H1 (cell line): ENCODE measurements around the gene TMUB1. TPM values are rescaled to one million over a fixed set of nuclear protein-coding genes. Genes with fewer than 3 reads are reported as not detected.

Experiments used
- CEBPB ChIP-seq: IDR thresholded peaks from 2 replicates; pipeline ENCODE4 v1.6.1; 2012; ENCODE audit warnings: low read depth, low read length
- EZH2 ChIP-seq: fragments of 200-600 bp; sonication (generic); IDR thresholded peaks from 2 replicates; pipeline ENCODE4 v1.7.1; 2012; ENCODE audit warnings: low read depth, mild to moderate bottlenecking, moderate library complexity, low read length, inconsistent platforms; ENCODE audit not compliant: severe bottlenecking
- GTF2F1 ChIP-seq: IDR thresholded peaks from 2 replicates; pipeline ENCODE4 v1.6.1; 2012; ENCODE audit warnings: low read depth, low read length, improper control_type of control experiment, borderline replicate concordance
- NANOG ChIP-seq: IDR thresholded peaks from 2 replicates; pipeline ENCODE4 v1.6.1; 2011; ENCODE audit warnings: low read length, low read depth, mild to moderate bottlenecking, inconsistent platforms; ENCODE audit not compliant: insufficient read depth, poor library complexity, severe bottlenecking
- SP1 ChIP-seq: IDR thresholded peaks from 2 replicates; pipeline ENCODE4 v1.6.1; 2011; ENCODE audit warnings: low read depth, low read length
- SP2 ChIP-seq: IDR thresholded peaks from 2 replicates; pipeline ENCODE4 v1.6.1; 2012; ENCODE audit warnings: mild to moderate bottlenecking, low read length, inconsistent platforms
- TCF12 ChIP-seq: IDR thresholded peaks from 2 replicates; pipeline ENCODE4 v1.6.1; 2011; ENCODE audit warnings: low read depth, mild to moderate bottlenecking, low read length
- polyA plus RNA-seq, 7 experiments: library from polyadenylated mRNA; depleted of rRNA in 3 of 7; stranded (reverse) in 5 of 7; unstranded in 2 of 7; fragments of >200 nt in 5 of 7; fragments of 200-250 nt in 2 of 7; gene quantifications; 1 replicate in 5 of 7; 2 replicates in 1 of 7; 4 replicates in 1 of 7; pipeline versions ENCODE4 v1.2.1 to v1.2.3, GENCODE V29; 2011 to 2013; ENCODE audit warnings: missing spikeins in 2 of 7, mixed read lengths in 2 of 7
- total RNA-seq: library from RNA; stranded (reverse); fragmentation: NEBNext Ultra II Directional; extraction: Animal tissue kit (Norgen Biotek cat#: 25700); gene quantifications from 2 replicates; pipeline ENCODE4 v1.2.1, GENCODE V29; 2021
- TF ChIP-seq, protein P1 (sequence below): fragments of 300-600 bp; sonication (generic); IDR thresholded peaks from 2 replicates; pipeline ENCODE4 v1.7.1; 2012; ENCODE audit warnings: low read length, moderate library complexity, mild to moderate bottlenecking, inconsistent platforms; ENCODE audit not compliant: insufficient replicate concordance
- TF ChIP-seq, protein P2 (sequence below): IDR thresholded peaks from 2 replicates; pipeline ENCODE4 v1.6.1; 2012; ENCODE audit warnings: low read length, inconsistent platforms
- TF ChIP-seq, protein P3 (sequence below): IDR thresholded peaks from 2 replicates; pipeline ENCODE4 v1.6.1; 2011; ENCODE audit warnings: low read depth, mild to moderate bottlenecking, low read length; ENCODE audit not compliant: insufficient read depth

Gene TMUB1
- total and polyA plus RNA-seq, 2 of the 8 experiments (the other 6 are each of a cell fraction or from before 2014, with no cell fraction given): 41.4 to 56.2 TPM

- TF ChIP-seq, protein P1, sequence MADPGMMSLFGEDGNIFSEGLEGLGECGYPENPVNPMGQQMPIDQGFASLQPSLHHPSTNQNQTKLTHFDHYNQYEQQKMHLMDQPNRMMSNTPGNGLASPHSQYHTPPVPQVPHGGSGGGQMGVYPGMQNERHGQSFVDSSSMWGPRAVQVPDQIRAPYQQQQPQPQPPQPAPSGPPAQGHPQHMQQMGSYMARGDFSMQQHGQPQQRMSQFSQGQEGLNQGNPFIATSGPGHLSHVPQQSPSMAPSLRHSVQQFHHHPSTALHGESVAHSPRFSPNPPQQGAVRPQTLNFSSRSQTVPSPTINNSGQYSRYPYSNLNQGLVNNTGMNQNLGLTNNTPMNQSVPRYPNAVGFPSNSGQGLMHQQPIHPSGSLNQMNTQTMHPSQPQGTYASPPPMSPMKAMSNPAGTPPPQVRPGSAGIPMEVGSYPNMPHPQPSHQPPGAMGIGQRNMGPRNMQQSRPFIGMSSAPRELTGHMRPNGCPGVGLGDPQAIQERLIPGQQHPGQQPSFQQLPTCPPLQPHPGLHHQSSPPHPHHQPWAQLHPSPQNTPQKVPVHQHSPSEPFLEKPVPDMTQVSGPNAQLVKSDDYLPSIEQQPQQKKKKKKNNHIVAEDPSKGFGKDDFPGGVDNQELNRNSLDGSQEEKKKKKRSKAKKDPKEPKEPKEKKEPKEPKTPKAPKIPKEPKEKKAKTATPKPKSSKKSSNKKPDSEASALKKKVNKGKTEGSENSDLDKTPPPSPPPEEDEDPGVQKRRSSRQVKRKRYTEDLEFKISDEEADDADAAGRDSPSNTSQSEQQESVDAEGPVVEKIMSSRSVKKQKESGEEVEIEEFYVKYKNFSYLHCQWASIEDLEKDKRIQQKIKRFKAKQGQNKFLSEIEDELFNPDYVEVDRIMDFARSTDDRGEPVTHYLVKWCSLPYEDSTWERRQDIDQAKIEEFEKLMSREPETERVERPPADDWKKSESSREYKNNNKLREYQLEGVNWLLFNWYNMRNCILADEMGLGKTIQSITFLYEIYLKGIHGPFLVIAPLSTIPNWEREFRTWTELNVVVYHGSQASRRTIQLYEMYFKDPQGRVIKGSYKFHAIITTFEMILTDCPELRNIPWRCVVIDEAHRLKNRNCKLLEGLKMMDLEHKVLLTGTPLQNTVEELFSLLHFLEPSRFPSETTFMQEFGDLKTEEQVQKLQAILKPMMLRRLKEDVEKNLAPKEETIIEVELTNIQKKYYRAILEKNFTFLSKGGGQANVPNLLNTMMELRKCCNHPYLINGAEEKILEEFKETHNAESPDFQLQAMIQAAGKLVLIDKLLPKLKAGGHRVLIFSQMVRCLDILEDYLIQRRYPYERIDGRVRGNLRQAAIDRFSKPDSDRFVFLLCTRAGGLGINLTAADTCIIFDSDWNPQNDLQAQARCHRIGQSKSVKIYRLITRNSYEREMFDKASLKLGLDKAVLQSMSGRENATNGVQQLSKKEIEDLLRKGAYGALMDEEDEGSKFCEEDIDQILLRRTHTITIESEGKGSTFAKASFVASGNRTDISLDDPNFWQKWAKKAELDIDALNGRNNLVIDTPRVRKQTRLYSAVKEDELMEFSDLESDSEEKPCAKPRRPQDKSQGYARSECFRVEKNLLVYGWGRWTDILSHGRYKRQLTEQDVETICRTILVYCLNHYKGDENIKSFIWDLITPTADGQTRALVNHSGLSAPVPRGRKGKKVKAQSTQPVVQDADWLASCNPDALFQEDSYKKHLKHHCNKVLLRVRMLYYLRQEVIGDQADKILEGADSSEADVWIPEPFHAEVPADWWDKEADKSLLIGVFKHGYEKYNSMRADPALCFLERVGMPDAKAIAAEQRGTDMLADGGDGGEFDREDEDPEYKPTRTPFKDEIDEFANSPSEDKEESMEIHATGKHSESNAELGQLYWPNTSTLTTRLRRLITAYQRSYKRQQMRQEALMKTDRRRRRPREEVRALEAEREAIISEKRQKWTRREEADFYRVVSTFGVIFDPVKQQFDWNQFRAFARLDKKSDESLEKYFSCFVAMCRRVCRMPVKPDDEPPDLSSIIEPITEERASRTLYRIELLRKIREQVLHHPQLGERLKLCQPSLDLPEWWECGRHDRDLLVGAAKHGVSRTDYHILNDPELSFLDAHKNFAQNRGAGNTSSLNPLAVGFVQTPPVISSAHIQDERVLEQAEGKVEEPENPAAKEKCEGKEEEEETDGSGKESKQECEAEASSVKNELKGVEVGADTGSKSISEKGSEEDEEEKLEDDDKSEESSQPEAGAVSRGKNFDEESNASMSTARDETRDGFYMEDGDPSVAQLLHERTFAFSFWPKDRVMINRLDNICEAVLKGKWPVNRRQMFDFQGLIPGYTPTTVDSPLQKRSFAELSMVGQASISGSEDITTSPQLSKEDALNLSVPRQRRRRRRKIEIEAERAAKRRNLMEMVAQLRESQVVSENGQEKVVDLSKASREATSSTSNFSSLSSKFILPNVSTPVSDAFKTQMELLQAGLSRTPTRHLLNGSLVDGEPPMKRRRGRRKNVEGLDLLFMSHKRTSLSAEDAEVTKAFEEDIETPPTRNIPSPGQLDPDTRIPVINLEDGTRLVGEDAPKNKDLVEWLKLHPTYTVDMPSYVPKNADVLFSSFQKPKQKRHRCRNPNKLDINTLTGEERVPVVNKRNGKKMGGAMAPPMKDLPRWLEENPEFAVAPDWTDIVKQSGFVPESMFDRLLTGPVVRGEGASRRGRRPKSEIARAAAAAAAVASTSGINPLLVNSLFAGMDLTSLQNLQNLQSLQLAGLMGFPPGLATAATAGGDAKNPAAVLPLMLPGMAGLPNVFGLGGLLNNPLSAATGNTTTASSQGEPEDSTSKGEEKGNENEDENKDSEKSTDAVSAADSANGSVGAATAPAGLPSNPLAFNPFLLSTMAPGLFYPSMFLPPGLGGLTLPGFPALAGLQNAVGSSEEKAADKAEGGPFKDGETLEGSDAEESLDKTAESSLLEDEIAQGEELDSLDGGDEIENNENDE: no peak
- TF ChIP-seq SP2: no peak
- no peak for TF ChIP-seq GTF2F1
- TF ChIP-seq, protein P2, sequence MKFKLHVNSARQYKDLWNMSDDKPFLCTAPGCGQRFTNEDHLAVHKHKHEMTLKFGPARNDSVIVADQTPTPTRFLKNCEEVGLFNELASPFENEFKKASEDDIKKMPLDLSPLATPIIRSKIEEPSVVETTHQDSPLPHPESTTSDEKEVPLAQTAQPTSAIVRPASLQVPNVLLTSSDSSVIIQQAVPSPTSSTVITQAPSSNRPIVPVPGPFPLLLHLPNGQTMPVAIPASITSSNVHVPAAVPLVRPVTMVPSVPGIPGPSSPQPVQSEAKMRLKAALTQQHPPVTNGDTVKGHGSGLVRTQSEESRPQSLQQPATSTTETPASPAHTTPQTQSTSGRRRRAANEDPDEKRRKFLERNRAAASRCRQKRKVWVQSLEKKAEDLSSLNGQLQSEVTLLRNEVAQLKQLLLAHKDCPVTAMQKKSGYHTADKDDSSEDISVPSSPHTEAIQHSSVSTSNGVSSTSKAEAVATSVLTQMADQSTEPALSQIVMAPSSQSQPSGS: no peak
- TF ChIP-seq CEBPB: no peak
- TF ChIP-seq, protein P3, sequence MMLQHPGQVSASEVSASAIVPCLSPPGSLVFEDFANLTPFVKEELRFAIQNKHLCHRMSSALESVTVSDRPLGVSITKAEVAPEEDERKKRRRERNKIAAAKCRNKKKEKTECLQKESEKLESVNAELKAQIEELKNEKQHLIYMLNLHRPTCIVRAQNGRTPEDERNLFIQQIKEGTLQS: no peak
- no peak for TF ChIP-seq NANOG
- TF ChIP-seq SP1: no peak
- TF ChIP-seq EZH2: no peak
- no peak for TF ChIP-seq TCF12
Measured at GRCh38 chr7:151102991-151103390, 19.7 kb upstream of the TMUB1 start (continued).
